Measurements from ENCODE around the gene RAD51B.

RAD51B gene

DNA sequence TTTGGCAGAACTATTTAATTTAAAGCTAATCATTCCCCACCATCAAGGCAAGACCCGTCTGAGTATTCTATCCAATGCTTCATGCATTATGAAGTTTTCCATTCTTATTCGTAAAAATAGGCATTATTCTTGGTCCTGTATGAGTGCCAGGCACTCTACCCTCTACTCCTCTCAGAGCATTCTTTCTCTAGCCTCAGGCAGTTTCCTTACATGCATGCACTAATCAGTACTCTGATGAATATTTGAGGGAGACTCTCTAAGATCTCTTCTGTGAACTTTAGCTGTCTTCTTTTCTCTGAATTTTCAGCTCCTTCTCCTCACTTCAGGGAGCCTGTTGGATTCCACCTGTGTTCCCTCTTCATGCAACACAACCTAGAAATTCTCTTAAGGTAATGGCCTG, 334.7 kb downstream of the RAD51B start:
- DNase-seq, result no peak

- no peak for DNase-seq
These were observed 338.4 kb downstream of the RAD51B start for GRCh38 chr14:68157971-68158371.

- DNase-seq, result no peak
These were observed 339.1 kb downstream of the RAD51B start for GRCh38 chr14:68158640-68159039.

- DNase-seq, result no peak
These were observed 340.4 kb downstream of the RAD51B start for GRCh38 chr14:68159701-68160633.

- DNase-seq, result no peak
These were observed 341.4 kb downstream of the RAD51B start for GRCh38 chr14:68160779-68161546.

GRCh38 chr14:68162887-68163286, 343.3 kb downstream of the RAD51B start:
- DNase-seq, result no peak

- DNase-seq, result no peak
These were observed 345.1 kb downstream of the RAD51B start for GRCh38 chr14:68164711-68165113.

DNA sequence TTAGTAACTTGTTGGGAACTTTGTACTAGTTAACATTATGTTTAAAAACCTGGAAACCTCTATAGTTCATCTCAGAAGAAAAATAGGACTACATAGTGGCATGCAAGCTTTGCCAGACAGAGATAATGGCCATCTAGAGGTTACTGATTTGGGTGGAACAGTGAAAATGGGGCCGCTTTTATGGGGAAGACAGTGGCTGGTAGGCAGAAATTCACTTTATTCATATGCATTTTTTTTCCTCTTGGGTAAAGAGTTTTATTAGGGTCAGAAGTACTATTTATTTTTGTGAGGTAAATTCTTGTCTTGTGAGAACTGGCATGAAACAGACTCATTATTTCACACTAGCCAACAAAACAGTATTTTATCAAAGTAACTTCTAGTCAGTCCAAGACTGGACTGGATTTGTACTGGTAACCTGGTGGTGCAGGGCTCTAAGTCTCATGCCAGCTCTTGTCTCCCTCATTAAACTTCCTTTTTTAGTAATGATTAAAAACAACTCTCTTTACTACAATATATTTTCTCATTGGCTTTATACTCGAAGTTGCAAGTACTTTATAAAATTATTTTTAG, 345.8 kb downstream of the RAD51B start:
- DNase-seq, result no peak

GRCh38 chr14:68166731-68167382, 347.3 kb downstream of the RAD51B start:
- no peak for DNase-seq

GRCh38 chr14:68167383-68168087, 348.0 kb downstream of the RAD51B start:
- DNase-seq, result no peak

GRCh38 chr14:68168460-68169109, 349.0 kb downstream of the RAD51B start:
- DNase-seq, result no peak

GRCh38 chr14:68172216-68172615, 352.6 kb downstream of the RAD51B start:
- DNase-seq, result no peak

GRCh38 chr14:68172627-68173026, 353.0 kb downstream of the RAD51B start:
- no peak for DNase-seq

DNA sequence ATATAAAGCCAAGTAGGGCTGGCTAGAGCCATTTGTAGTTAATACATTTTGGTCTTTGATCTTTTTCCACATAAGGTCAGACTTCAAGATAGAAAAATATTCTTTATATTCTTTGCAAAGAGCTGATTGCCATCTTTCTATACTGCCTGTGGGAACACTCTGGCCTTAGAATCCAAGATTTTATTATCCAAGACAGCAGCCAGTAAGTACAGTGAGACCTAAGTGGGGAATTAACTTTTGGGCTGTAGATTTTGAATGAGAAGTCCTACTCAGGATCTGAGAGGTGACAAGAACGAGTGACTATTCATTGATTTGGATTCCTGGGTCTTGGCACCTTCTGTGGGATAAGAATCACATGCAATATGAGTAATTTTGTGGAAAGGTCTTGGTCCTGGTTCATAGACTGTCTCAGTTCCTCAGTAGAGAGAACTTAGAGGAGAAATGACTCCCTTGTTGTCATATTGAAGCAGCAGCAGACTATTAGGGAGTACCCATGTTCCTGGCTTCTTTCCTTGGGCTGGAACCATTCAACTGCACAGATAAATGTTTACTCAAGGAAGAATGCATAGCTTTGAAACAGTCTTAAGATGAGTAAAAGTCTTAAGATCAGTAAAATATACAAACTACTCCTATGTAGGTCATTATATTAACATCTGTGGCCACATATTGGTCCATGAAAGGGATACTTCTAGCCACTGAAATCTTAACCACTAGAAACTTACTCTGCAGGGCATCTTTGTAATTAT, 353.8 kb downstream of the RAD51B start:
- no peak for DNase-seq

GRCh38 chr14:68174446-68174845, 354.9 kb downstream of the RAD51B start:
- DNase-seq, result no peak

- DNase-seq, result no peak
These were observed 357.1 kb downstream of the RAD51B start for GRCh38 chr14:68176687-68177086.

DNA sequence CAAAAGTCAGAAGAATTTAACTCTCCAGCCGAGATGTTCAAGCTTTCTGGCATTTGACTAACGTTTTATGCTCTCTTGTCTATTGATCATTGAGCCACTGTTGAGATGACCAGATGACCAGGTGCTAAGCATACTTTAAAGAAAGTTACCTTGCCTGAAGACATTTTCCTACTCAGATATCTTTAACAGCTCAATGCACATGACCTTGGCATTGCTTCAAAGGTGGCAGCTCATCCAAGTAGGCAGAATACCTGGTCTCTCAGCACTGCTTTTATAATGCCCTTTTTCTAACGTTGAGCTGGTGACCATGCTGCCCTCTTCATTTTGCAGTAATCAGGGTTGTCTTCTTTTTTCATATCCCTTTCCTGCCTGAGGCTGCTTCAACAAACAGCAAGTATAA, 358.1 kb downstream of the RAD51B start:
- no peak for DNase-seq

DNA sequence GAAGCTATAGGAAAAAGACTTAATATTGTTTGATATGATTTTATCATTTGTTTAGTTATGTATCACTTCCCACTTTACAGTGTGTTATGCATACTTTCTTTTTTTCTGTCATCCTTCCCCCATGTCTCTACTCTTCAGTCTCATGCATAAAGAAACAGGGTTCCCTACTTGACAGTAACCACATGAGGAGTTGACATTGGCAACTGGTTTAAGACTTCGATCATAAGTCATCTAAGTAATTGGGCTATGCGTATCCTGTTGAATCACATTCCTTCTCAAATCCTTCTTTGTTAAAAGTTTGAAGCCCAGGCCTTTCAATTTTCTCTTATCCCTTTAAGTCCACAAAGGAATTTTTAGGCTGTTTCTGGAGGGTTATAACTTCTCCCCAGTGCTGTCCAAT, 358.7 kb downstream of the RAD51B start:
- no peak for DNase-seq

DNA sequence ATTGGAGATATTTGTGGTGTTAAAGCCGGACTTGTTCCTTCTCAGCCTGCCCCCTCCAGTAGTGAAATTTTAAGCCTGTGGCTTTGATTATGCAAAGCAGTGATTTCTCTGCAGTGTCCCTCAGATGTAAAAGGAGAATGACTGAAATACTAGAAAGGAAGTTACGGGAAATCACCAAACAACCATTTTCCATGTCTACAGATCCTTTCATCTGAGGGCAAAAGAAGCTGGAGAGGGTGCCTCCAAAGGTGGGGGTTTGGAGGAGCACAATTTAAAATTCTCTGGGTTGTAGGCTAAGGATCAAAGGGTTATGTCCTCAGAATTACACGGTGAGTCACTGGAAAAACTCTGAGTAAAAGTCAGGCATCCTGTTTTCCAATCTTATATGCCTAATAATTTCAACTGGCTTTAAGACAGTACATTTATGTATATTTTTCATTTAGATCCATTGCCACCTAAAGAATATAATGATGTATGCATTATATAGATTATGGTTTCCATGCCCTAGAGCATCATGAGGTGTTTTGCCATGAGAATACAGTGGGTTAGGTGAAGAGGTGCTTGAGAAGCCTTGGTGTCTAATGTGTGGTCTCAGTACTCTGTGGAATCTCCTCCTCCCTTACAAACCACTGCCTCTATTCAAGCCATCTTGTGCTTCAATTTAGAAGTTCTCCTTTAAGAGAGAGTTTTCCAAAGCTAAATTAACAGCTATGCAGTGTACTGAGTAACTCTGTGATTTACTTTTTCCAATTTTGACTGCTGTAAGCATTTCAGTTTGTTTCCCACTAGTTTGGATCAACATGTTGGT, 362.1 kb downstream of the RAD51B start:
- no peak for DNase-seq

- DNase-seq, result no peak
These were observed 362.9 kb downstream of the RAD51B start for GRCh38 chr14:68182492-68182891.
